ENCODE data around the gene NUDCD2.

DNA sequence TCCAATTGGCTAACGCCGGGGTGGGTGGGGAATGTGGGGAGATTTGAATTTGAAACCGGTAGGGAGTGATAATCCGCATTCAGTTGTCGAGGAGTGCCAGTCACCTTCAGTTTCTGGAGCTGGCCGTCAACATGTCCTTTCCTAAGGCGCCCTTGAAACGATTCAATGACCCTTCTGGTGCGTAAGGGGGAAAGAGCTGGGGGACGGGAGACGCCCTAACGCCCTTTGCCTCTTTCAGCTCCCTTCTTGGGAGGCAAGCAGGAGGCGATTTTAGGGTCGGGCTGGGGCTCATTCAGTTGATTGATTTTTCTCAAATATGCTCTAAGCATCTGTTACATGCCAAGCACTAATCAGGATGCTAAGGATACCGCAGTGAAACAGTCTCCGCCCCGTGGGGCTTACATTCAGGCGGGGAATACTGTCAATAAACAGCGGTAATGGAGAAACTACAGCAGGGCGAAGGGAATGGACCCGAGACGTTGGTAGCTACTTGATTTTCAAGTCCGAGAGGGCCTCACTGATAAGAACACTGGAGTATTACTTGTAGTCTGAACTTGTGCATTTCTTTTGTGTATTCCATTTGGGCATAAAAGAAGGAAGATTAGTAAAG, 765 bp upstream of the NUDCD2 start, which contains the start of gene HMMR:
- TF ChIP-seq PAX5 (IDR thresholded peaks at IDR 0.05; ENCODE audit: insufficient read depth, low read length, severe bottlenecking) (no peak), POLR2A (IDR thresholded peaks at IDR 0.05; ENCODE audit: low read depth, low read length) (peak; percentile 83), POLR2AphosphoS5 (IDR thresholded peaks at IDR 0.05; ENCODE audit: low read depth, low read length) (peak; percentile 64; the same call in 1 of the 2 replicates), TAF1 (IDR thresholded peaks at IDR 0.05; ENCODE audit: low read depth, low read length) (no peak), SPI1 (IDR thresholded peaks at IDR 0.05; ENCODE audit: low read depth, low read length) (no peak)
